Measurements from ENCODE around the gene ZNF684.

The ZNF684 gene

GRCh38 chr1:40530735-40531380 lies 579 bp upstream of the ZNF684 start:
- H3K4me3 ChIP-seq (ENCODE audit: low read depth, low read length): peak overlapping the region; percentile 77
- TF ChIP-seq CTCF (IDR thresholded peaks at IDR 0.05; ENCODE audit: low read depth, low read length): no peak
- in situ Hi-C loops (cut with HindIII; ENCODE audit: low sequenced_read_pairs): no loop called here
- DNase-seq (ENCODE audit: low read depth, low spot score): no peak

- DNase-seq (ENCODE audit: low read depth, low spot score): no peak
- TF ChIP-seq CTCF (IDR thresholded peaks at IDR 0.05; ENCODE audit: low read depth, low read length): no peak
- H3K4me3 ChIP-seq (ENCODE audit: low read depth, low read length): peak overlapping the region; percentile 77
- in situ Hi-C loops (cut with HindIII; ENCODE audit: low sequenced_read_pairs): no loop called here
Observed at GRCh38 chr1:40532062-40532389, 589 bp downstream of the ZNF684 start.

- peak; percentile 69 for TF ChIP-seq CTCF (IDR thresholded peaks at IDR 0.05; ENCODE audit: low read depth, low read length)
- in situ Hi-C loops (cut with HindIII; ENCODE audit: low sequenced_read_pairs): no loop called here
- peak; percentile 49 for DNase-seq (ENCODE audit: low read depth, low spot score)
- no peak overlapping the region for H3K4me3 ChIP-seq (ENCODE audit: low read depth, low read length)
Observed at GRCh38 chr1:40532844-40533424, 1.5 kb downstream of the ZNF684 start.

- H3K4me3 ChIP-seq (ENCODE audit: low read depth, low read length): no peak overlapping the region
- in situ Hi-C loops (cut with HindIII; ENCODE audit: low sequenced_read_pairs): no loop called here
Observed at GRCh38 chr1:40534589-40534988, 3.2 kb downstream of the ZNF684 start.

GRCh38 chr1:40535732-40536131 lies 4.3 kb downstream of the ZNF684 start:
- no peak overlapping the region for H3K4me3 ChIP-seq (ENCODE audit: low read depth, low read length)
- in situ Hi-C loops (cut with HindIII; ENCODE audit: low sequenced_read_pairs): no loop called here
- DNase-seq (ENCODE audit: low read depth, low spot score): no peak
- no peak for TF ChIP-seq CTCF (IDR thresholded peaks at IDR 0.05; ENCODE audit: low read depth, low read length)

More at GRCh38 chr1:40534589-40534988, 3.2 kb downstream of the ZNF684 start:
- DNase-seq (ENCODE audit: low read depth, low spot score): no peak
- no peak for TF ChIP-seq CTCF (IDR thresholded peaks at IDR 0.05; ENCODE audit: low read depth, low read length)

- in situ Hi-C loops (cut with HindIII; ENCODE audit: low sequenced_read_pairs): no loop called here
- no peak for DNase-seq (ENCODE audit: low read depth, low spot score)
- H3K4me3 ChIP-seq (ENCODE audit: low read depth, low read length): no peak overlapping the region
- TF ChIP-seq CTCF (IDR thresholded peaks at IDR 0.05; ENCODE audit: low read depth, low read length): no peak
Observed at GRCh38 chr1:40539338-40539737, 7.9 kb downstream of the ZNF684 start.
